ENCODE data around the gene THTPA. TPM values are rescaled to one million over a fixed set of nuclear protein-coding genes. Genes with fewer than 3 reads are reported as not detected.

The THTPA gene, protein sequence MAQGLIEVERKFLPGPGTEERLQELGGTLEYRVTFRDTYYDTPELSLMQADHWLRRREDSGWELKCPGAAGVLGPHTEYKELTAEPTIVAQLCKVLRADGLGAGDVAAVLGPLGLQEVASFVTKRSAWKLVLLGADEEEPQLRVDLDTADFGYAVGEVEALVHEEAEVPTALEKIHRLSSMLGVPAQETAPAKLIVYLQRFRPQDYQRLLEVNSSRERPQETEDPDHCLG
- 8.5 and 11.8 TPM in 2 replicates for total RNA-seq

DNA sequence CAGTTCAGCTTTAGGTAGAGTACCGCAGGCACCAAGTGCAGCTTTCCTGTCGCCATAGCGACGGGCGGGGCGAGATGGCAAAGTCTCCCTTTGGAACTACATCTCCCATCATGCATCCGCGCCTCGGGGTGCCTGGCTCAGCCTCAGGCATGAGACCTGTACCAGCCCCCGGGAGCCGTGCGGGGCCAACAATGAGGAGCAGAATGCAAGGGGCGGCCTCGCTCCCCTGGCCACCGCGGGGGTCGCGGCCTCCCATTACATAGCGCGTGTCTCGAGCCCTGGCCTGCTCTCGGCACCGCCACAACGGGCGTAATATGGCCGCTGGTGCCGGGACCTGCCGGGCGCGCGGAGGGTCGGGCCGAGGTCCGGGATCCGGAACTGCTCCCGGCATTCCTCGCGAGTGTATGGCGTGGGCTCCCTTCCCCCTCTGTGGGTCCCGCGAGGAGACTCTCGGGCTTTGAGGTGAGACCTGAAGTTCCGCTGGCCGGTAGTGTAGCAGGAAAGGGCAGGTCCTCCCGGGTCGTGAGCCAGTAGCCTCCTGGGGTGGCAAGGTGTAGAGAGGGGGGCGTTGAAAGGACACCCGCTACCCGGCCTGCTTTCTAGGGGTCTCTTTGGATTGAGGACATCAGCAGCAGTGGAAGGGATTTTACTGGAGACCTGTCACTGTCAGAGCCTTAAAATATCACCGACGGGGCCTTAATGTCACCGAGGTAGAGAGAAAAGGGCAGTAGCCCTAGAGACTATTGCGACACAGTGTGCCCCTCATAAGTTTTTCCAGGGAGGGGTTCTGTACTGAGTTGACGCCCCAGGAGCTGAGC is at the start of gene THTPA:
TSS of gene THTPA (plus strand) at position 390 of the 818 bp plus-strand sequence. CDS start 487 bp downstream, outside the sequence.

DNA sequence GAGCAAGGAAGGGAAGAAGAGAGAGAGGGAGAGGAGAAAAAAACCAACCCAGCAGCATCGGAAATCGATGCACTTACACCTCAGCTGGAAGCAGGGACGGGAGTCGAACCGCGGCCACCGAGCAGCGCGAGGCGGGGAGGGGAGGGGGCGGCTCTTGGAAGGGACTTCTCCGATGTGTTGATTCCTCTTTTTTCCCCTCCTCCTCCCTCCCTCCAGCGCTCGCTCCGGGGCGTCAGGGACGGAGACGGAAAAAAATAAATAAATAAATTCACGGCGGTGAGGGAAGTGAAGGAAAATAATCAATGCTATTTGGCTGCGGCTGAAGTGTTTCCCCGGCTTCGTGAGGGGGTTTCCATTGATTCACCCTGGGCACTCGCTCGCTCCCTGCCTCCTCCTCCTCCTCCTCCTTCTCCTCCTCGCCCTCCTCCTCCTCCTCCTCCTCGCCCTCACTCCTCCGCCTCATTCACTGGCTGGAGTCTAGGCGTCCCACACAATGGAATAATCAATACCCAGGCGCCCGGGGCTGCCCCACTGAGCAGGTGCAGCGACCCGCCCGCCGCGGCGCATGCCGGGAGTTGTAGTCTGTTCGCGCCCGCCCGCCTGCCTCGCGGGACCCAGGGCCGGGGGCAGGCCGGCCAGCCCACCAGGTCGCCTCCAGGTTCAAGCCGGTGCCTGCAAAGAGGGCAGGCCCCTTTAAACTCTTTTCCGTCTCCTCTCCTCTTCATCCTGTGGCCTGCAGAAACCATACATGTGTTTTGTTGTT is 4.6 kb upstream of the THTPA start, which contains the start of gene ZFHX2:
TSS of gene ZFHX2 (minus strand) at position 500 of the 763 bp plus-strand sequence. CDS start 16,440 bp downstream, outside the sequence.

DNA sequence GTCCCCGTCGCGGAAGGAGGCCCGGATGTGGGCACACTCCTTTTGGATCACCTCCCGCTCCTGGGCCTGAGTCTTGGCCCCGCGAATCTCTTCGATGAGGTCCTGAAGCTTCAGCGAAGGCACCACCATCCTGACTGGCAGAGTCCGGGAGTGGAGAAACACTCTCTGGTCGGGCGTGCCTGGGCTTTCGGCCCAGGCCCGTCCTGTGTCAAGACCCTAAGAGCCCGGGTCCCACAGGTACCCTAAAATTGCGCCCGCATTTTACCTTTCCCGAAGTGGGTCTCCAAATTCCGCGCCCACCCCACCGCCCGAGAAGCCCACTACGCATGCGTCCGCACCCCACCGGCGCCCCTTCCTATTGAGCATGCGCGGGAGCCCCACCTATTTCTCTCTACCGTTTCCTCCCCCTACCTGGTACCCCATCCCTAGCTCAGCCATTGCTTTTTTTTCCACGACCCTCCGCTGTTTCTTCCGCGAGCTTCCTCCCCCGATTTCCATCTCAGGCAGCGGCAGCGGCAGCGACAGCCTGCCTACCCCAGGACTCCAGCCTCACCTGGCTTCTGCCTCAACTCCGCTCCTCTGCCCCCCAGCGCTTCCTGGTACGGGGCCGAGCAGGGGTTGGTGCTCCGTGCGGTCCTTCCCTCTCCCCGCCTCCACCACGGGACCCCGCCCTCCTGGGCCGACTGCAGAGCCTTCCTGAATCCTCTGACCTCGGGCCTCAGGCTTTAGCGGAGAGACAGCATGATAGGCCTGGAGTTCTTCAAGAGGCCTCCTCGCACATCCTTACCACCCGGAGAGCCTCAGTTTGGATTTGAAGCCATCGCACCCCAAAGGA is 11.3 kb downstream of the THTPA start, which contains the start of gene AP1G2:
TSS of gene AP1G2 (minus strand) at position 606 of the 835 bp plus-strand sequence. CDS start at position 129, 477 bp downstream.

DNA sequence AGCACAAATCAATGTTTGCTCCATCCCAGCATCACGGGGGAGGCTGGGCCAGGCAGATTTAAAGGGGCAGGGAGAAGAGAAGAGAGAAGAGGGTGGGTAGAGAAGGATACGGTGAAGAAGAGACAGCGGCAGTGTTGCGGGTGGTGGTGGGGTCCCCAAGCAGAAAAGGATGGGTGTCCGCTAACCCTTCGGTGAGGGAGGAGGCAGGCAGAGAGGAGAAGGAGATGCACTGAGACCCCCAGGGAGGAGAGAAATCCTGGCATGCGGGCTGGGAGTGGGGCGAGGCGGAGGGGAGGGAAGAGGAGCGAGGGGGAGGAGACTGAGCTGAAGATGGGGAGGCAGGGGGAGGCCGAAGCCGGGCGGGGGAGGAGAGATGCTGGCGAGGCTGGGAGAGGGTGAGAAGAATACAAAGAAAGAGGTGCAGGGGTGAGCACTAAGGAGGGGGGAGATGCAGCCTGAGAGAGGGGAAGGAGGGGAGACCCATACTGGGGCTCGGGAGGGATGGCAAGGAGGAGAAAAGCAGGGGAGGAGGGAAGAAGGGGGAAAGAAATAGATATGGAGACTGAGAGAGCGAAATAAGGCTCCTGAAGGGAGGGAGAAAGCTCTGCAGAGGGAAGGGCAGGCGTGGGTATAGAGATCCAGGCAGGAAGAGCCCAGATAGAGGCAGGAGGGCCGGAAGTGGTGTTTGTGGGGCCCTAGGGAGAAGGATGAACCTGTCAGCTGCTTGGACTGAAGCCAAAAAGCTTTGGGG is 22.7 kb downstream of the THTPA start, which contains the start of gene JPH4:
TSS of gene JPH4 (minus strand) at position 231 of the 751 bp plus-strand sequence. CDS start 1,337 bp downstream, outside the sequence.

Other genes starting within 250 kb of the THTPA start
- gene BCL2L2, start 249.4 kb upstream of the THTPA start, total RNA-seq: 10.5 and 16.2 TPM in 2 replicates
- gene PABPN1, start 234.8 kb upstream of the THTPA start, total RNA-seq: 38.5 and 55.7 TPM in 2 replicates
- gene SLC22A17, start 203.4 kb upstream of the THTPA start, total RNA-seq: 23.2 and 24.8 TPM in 2 replicates
- gene EFS, start 191.1 kb upstream of the THTPA start, total RNA-seq: 8.6 and 12.9 TPM in 2 replicates
- not detected in 2 replicates for gene IL25, start 183.5 kb upstream of the THTPA start, total RNA-seq
- gene CMTM5, start 179.2 kb upstream of the THTPA start, total RNA-seq: not detected in 2 replicates
- gene MYH6, start 148.0 kb upstream of the THTPA start, total RNA-seq: not detected in 2 replicates
- gene MYH7, start 120.6 kb upstream of the THTPA start, total RNA-seq: 2.3 TPM in 1 of 2 replicates, not detected in the other
- 20.4 and 23.9 TPM in 2 replicates for gene NGDN, start 86.6 kb upstream of the THTPA start, total RNA-seq
- gene ZFHX2, start 4.5 kb upstream of the THTPA start, total RNA-seq: 0.12 and 0.17 TPM in 2 replicates
- gene AP1G2, start 11.5 kb downstream of the THTPA start, total RNA-seq: 18.3 and 29.8 TPM in 2 replicates
- gene JPH4, start 22.5 kb downstream of the THTPA start, total RNA-seq: 0.09 and 0.12 TPM in 2 replicates
- gene DHRS2, start 80.1 kb downstream of the THTPA start, total RNA-seq: 0.51 TPM in 1 of 2 replicates, not detected in the other